Hindlimb muscle (tissue), 1 donor: ENCODE measurements around the gene CDK2. TPM values are rescaled to one million over a fixed set of nuclear protein-coding genes. Genes with fewer than 3 reads are reported as not detected.

Experiments
- DNase-seq: peaks from one replicate; pipeline ENCODE4 v3.0.0-alpha.2; 2013
- polyA plus RNA-seq: library from polyadenylated mRNA; unstranded; fragments of 120-200 nt; gene quantifications from one replicate; pipeline ENCODE4 v1.2.1, GENCODE V29; 2013; ENCODE audit not compliant: insufficient read length

Gene CDK2
- polyA plus RNA-seq, 1 donor: 23.7 TPM

DNA sequence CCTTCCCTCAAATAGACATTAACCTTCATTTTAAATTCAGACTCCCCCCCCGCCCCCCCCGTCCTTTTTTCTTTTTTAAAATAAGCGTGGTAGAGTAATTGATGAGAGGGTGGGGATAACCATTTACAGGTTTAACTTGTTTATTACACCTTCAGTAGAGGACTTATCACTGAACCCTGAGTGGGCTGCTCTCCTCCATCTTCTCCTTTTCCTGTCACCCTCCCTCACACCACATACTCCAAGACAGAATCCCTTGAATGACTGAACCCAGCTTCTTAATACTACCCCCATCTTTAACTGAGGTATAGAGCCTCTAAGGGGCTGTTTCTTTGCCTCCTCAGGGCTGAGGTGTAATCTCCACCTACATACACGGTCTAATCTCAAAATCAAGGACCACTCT, 50.6 kb downstream of the CDK2 start:
- DNase-seq: no peak

GRCh38 chr12:56018356-56018755, 51.7 kb downstream of the CDK2 start:
- DNase-seq: no peak

DNA sequence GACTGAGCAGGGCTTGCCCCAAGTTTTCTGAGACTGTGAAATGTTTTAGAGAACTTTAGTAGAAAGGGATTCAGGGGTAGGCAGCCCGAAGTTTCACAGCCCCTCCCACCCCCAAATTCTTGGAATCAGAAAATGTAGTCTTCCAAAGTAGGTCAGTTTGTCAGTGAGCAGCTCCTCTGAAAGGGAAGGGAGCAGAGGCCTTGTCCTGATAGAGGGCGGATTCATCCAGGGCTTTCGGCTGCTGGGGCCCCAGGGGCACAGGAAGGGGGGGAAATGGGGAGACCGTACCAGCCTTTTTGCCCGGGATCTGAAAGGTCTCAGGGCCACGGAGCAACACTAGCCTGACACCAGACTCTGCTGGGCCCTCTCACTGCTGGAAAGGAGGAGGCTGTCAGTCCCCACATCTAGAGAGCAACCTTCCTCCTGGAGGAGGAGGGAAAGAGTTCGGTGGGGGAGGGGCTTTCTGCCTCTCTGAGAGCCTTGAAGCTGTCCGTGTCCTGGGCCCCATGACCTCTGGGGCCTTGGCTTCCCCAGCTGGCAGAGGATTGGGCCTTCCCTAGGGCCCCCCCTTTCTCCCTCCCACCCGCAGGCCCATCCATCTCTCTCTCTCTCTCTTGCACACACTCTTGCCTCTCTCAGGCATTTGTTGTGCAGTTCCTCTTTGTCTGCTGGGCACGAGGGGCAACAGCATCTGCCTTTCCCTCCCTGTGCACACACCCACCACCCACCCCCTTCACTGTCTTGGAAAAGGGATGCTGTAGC, 54.0 kb downstream of the CDK2 start, which contains the start of gene IKZF4:
IKZF4 (plus strand) TSS at position 621 of the 762 bp plus-strand sequence. CDS start 451 bp downstream, outside the sequence.
- DNase-seq: peak; percentile 71

GRCh38 chr12:56021889-56022497, 55.4 kb downstream of the CDK2 start:
- DNase-seq: no peak

Other genes with a start within 250 kb of the CDK2 start
- gene RDH5, start 246.4 kb upstream of the CDK2 start, polyA plus RNA-seq: 31.4 TPM
- gene CD63, start 237.8 kb upstream of the CDK2 start, polyA plus RNA-seq: 781 TPM
- 17.2 TPM for gene GDF11, start 223.7 kb upstream of the CDK2 start, polyA plus RNA-seq
- 64.9 TPM for gene SARNP, start 149.1 kb upstream of the CDK2 start, polyA plus RNA-seq
- gene ORMDL2, start 148.8 kb upstream of the CDK2 start, polyA plus RNA-seq: 16.4 TPM
- 23.3 TPM for gene DNAJC14, start 137.2 kb upstream of the CDK2 start, polyA plus RNA-seq
- gene MMP19, start 123.9 kb upstream of the CDK2 start, polyA plus RNA-seq: 3.8 TPM
- gene PYM1, start 38.9 kb upstream of the CDK2 start, polyA plus RNA-seq: 18.9 TPM
- 16.3 TPM for gene DGKA, start 35.7 kb upstream of the CDK2 start, polyA plus RNA-seq
- 2.0 TPM for gene PMEL, start 788 bp upstream of the CDK2 start, polyA plus RNA-seq
- 124 TPM for gene RAB5B, start 7.2 kb downstream of the CDK2 start, polyA plus RNA-seq
- 14.6 TPM for gene SUOX, start 30.4 kb downstream of the CDK2 start, polyA plus RNA-seq
- 11.9 TPM for gene IKZF4, start 54.2 kb downstream of the CDK2 start, polyA plus RNA-seq
- 467 TPM for gene RPS26, start 75.1 kb downstream of the CDK2 start, polyA plus RNA-seq
- 212 TPM for gene ERBB3, start 113.3 kb downstream of the CDK2 start, polyA plus RNA-seq
- 115 TPM for gene PA2G4, start 137.7 kb downstream of the CDK2 start, polyA plus RNA-seq
- gene RPL41, start 149.8 kb downstream of the CDK2 start, polyA plus RNA-seq: 4,856 TPM
- gene ZC3H10, start 151.4 kb downstream of the CDK2 start, polyA plus RNA-seq: 6.0 TPM
- gene ESYT1, start 161.4 kb downstream of the CDK2 start, polyA plus RNA-seq: 87.7 TPM
- gene MYL6B, start 185.8 kb downstream of the CDK2 start, polyA plus RNA-seq: 426 TPM
- gene MYL6, start 191.5 kb downstream of the CDK2 start, polyA plus RNA-seq: 1,238 TPM
- gene SMARCC2, start 222.7 kb downstream of the CDK2 start, polyA plus RNA-seq: 67.8 TPM